Tibial artery (tissue), 4 donors: ENCODE results near the gene SHF.

Source experiments
- DNase-seq, 2 donors: peaks; one replicate each; pipeline ENCODE4 v3.0.0-alpha.2; 2019
- H3K27ac ChIP-seq, 2 donors: fragments of 200-600 bp; sonication (generic) in 1 of 2; 1 replicate in 1 of 2; 2 replicates in 1 of 2; pipeline ENCODE4 v1.5.1; 2018 to 2019; ENCODE audit warnings: mild to moderate bottlenecking in 1 of 2
- H3K27me3 ChIP-seq, 2 donors: fragments of 200-600 bp; sonication (generic) in 1 of 2; one replicate each; pipeline versions ENCODE4 v1.5.1 to v1.6.0; 2016 to 2019
- H3K36me3 ChIP-seq, 3 donors: fragments of 200-600 bp; sonication (generic) in 2 of 3; one replicate each; pipeline ENCODE4 v1.5.1; 2016 to 2019; ENCODE audit warnings: mild to moderate bottlenecking in 2 of 3
- H3K4me1 ChIP-seq, 4 donors: fragments of 200-600 bp; sonication (generic) in 2 of 4; 1 replicate in 3 of 4; 2 replicates in 1 of 4; pipeline ENCODE4 v1.5.1; 2016 to 2019
- H3K4me3 ChIP-seq, 2 donors: fragments of 200-600 bp; sonication (generic) in 1 of 2; 1 replicate in 1 of 2; 2 replicates in 1 of 2; pipeline ENCODE4 v1.5.1; 2018 to 2019; ENCODE audit warnings: mild to moderate bottlenecking in 2 of 2
- H3K9me3 ChIP-seq, 3 donors: fragments of 200-600 bp; sonication (generic) in 1 of 3; one replicate each; pipeline ENCODE4 v1.5.1; 2016 to 2019
- intact Hi-C: fragments of 100-400 bp; cut with DNase I; formaldehyde crosslinking; loops from one replicate; pipeline ENCODE4 v1.15.0; 2023; ENCODE audit warnings: low total_unique reads
- TF ChIP-seq, protein P1 (sequence below), 2 experiments: fragments of 200-600 bp in 1 of 2; fragments of 450-650 bp in 1 of 2; IDR thresholded peaks; one replicate each; pipeline ENCODE4 v1.5.1; 2017 to 2019; ENCODE audit warnings: antibody characterized with exemption in 2 of 2, mild to moderate bottlenecking in 1 of 2, moderate library complexity in 1 of 2

SHF gene

DNA sequence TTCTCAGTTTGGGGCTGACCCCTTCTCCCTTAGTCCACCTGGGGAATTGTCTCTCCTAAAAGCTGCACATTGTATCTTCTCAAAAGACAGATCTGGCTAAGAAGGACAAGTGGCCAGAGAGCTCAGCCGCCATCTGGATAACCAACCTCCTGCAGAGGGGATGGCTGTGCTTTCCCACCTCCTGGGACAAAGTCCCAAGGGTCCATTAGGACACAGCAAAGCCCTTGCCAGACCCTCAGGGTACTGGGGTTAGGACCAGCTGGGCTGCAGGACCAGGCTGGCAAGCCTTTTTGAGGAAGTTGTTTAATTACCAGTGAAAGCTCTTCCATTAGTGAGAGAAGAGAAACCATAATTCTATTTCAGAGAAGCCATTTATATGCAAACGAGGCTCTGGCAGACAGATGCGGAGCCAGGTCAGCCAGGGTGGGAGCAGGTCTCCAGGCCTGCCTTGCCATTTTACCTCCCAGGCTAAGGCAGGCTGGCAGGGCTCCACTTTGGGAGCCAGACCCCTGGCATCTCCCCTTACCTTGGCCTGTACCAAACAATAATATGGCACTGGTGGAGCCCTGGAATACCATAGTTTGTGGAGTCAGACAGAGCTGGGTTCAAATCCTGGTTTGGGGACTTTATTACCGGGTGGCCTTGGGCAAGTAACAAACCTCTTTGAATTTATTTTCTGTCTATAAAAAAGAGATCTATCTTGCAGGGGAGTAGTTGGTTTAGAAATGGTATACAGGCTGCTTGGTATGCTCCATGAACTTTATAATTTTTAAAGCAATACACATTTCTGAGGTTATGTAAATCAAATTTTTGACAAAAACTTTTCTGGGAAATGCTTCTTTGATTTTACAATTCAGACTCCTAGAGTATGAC, 17.9 kb downstream of the SHF start:
- no peak for DNase-seq
- Histone ChIP-seq H3K4me3 (no peak overlapping the region), H3K27ac (peak overlapping the region; percentile 16 to 97), H3K4me1 (peaks cover 0 to 15% (median 8%) of the 10 kb centered on the region in 4 donors), H3K36me3 (peaks cover 0 to 20% (median 6%) of the 10 kb centered on the region in 3 donors), H3K9me3 (no peaks in the 10 kb centered on the region), H3K27me3 (no peaks in the 10 kb centered on the region)
- intact Hi-C loops, result loop anchor here (5.0 to 10.0 kb wide), 2 partner anchors 32 to 475 kb away; no protein-coding TSS in a partner anchor
- TF ChIP-seq, protein P1, sequence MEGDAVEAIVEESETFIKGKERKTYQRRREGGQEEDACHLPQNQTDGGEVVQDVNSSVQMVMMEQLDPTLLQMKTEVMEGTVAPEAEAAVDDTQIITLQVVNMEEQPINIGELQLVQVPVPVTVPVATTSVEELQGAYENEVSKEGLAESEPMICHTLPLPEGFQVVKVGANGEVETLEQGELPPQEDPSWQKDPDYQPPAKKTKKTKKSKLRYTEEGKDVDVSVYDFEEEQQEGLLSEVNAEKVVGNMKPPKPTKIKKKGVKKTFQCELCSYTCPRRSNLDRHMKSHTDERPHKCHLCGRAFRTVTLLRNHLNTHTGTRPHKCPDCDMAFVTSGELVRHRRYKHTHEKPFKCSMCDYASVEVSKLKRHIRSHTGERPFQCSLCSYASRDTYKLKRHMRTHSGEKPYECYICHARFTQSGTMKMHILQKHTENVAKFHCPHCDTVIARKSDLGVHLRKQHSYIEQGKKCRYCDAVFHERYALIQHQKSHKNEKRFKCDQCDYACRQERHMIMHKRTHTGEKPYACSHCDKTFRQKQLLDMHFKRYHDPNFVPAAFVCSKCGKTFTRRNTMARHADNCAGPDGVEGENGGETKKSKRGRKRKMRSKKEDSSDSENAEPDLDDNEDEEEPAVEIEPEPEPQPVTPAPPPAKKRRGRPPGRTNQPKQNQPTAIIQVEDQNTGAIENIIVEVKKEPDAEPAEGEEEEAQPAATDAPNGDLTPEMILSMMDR (IDR thresholded peaks at IDR 0.05), result no peak

- no peak overlapping the region for H3K4me3 ChIP-seq
- intact Hi-C loops, result loop anchor here (5.0 to 10.0 kb wide), 2 partner anchors 33 to 476 kb away; no protein-coding TSS in a partner anchor
- H3K36me3 ChIP-seq, result peaks cover 0 to 15% (median 0%) of the 10 kb centered on the region in 3 donors
- H3K4me1 ChIP-seq, result peaks cover 0 to 15% (median 8%) of the 10 kb centered on the region in 4 donors
- no peak for DNase-seq
- peak overlapping the region; percentile 97 for H3K27ac ChIP-seq
- no peaks in the 10 kb centered on the region for H3K27me3 ChIP-seq
- TF ChIP-seq, protein P1 (IDR thresholded peaks at IDR 0.05), result no peak
- H3K9me3 ChIP-seq, result no peaks in the 10 kb centered on the region
These were observed 18.8 kb downstream of the SHF start for GRCh38 chr15:45168751-45169551.

DNA sequence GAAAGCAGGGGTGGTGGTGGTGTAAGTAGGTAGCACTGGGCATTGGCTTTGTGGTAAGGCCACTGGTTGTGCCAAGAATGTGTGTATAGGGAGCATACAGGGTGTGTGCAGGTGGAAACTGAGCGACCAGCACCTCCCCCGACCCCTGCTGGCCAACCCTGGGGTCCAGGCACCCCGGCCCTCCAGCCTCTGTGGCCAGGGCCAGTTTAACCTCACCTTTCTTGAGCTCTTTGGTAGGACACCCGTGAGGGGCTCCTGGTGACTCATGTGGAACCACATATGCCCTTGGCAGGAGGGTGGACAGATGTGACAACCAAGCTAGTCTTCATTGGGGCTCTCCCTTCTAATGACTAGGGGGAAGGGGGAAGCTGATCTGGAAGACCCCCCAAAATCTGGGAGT, 19.5 kb downstream of the SHF start:
- intact Hi-C loops, result loop anchor here (5.0 to 10.0 kb wide), 2 partner anchors 34 to 477 kb away; no protein-coding TSS in a partner anchor
- Histone ChIP-seq H3K27me3 (no peaks in the 10 kb centered on the region), H3K4me3 (no peak overlapping the region), H3K36me3 (peaks cover 0 to 13% (median 0%) of the 10 kb centered on the region in 3 donors), H3K9me3 (no peaks in the 10 kb centered on the region), H3K4me1 (peaks cover 0 to 17% (median 8%) of the 10 kb centered on the region in 4 donors), H3K27ac (peak overlapping the region; percentile 97)
- TF ChIP-seq, protein P1 (IDR thresholded peaks at IDR 0.05), result no peak
- DNase-seq, result no peak

DNA sequence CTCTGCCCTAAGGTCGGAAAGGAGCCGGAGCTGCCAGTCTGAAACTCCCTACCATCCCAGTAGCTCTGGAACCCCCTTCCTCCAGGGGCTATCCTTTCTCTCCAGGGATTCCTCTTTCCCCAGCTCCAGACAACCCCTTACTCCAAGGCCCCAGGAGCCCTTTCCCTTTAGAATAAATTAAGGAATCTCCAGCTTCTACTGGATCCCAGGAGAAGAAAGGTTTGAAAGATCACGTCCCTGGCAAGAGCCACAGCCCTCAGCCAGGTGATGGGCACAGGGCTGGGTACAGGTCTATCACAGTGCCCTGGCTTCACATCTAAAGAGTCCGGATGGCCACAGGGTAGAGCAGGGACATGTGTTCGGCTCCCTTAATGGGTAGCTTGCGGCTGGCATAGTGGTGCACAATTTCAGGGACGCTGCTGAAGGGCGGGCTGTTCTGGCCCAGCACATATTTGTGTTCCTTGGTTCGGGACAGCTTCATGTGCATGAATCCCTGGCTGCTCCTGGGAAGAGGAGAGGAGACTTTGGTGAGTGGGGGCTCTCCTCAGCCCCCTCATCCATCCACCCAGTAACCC, 20.0 kb downstream of the SHF start:
- TF ChIP-seq, protein P1 (IDR thresholded peaks at IDR 0.05), result no peak
- peaks cover 0 to 22% (median 12%) of the 10 kb centered on the region in 4 donors for H3K4me1 ChIP-seq
- no peaks in the 10 kb centered on the region for H3K27me3 ChIP-seq
- intact Hi-C loops, result loop anchor here (2.0 to 10.0 kb wide), 3 partner anchors 35 to 477 kb away; a partner anchor contains a TSS
- peak overlapping the region; percentile 97 for H3K27ac ChIP-seq
- peaks cover 0 to 7% (median 0%) of the 10 kb centered on the region in 3 donors for H3K36me3 ChIP-seq
- no peaks in the 10 kb centered on the region for H3K9me3 ChIP-seq
- no peak for DNase-seq
- peak overlapping the region; percentile 67 to 75 for H3K4me3 ChIP-seq
